Ovary (tissue), 3 donors: Measurements from ENCODE around the gene DDR1.

ENCODE experiments used
- EP300 ChIP-seq: sonication (generic); formaldehyde crosslinking; IDR thresholded peaks from one replicate; pipeline ENCODE4 v1.6.1; 2017; ENCODE audit warnings: antibody characterized with exemption
- POLR2A ChIP-seq: fragments of 450-650 bp; IDR thresholded peaks from one replicate; pipeline ENCODE4 v1.6.1; 2017; ENCODE audit warnings: antibody characterized with exemption, mild to moderate bottlenecking, moderate library complexity
- TF ChIP-seq, protein P1 (sequence below), 3 donors: fragments of 450-650 bp in 2 of 3; fragments of 200-600 bp in 1 of 3; IDR thresholded peaks; one replicate each; pipeline versions ENCODE4 v1.5.1 to v1.8.0; 2016 to 2022; ENCODE audit warnings: antibody characterized with exemption in 3 of 3, mild to moderate bottlenecking in 1 of 3
- donor health status: DM: no; HTN: no; CAD: no.

- TF ChIP-seq POLR2A (no peak), EP300 (no peak)
- TF ChIP-seq, protein P1, sequence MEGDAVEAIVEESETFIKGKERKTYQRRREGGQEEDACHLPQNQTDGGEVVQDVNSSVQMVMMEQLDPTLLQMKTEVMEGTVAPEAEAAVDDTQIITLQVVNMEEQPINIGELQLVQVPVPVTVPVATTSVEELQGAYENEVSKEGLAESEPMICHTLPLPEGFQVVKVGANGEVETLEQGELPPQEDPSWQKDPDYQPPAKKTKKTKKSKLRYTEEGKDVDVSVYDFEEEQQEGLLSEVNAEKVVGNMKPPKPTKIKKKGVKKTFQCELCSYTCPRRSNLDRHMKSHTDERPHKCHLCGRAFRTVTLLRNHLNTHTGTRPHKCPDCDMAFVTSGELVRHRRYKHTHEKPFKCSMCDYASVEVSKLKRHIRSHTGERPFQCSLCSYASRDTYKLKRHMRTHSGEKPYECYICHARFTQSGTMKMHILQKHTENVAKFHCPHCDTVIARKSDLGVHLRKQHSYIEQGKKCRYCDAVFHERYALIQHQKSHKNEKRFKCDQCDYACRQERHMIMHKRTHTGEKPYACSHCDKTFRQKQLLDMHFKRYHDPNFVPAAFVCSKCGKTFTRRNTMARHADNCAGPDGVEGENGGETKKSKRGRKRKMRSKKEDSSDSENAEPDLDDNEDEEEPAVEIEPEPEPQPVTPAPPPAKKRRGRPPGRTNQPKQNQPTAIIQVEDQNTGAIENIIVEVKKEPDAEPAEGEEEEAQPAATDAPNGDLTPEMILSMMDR (IDR thresholded peaks at IDR 0.05), result no peak
Observed at GRCh38 chr6:30940361-30940986, 56.2 kb downstream of the DDR1 start, which contains the start of gene MUCL3.
